Measurements from ENCODE around the gene PTPRG.
A peak's percentile ranks its signal among the peaks of the same experiment; 100 is the strongest.

The PTPRG gene

GRCh38 chr3:61624300-61624699 lies 62.9 kb downstream of the PTPRG start:
- Histone ChIP-seq H3K27me3 (ENCODE audit: insufficient read depth, low read length) (no peaks in the 10 kb centered on the region), H3K23ac (ENCODE audit: low read length) (no peak overlapping the region), H3K18ac (ENCODE audit: low read length) (no peak overlapping the region), H3K79me1 (ENCODE audit: low read length) (no peaks in the 10 kb centered on the region), H3K4me3 (ENCODE audit: low read depth, low read length) (no peak overlapping the region), H4K91ac (ENCODE audit: low read depth, low read length) (no peak overlapping the region), H4K12ac (ENCODE audit: low read depth, low read length) (no peak overlapping the region), H4K8ac (ENCODE audit: low read depth, low read length) (no peak overlapping the region), H3K9ac (ENCODE audit: low read length) (no peak overlapping the region), H3K36me3 (ENCODE audit: control insufficient read depth in 1 of 2, insufficient read depth in 2 of 2, low read length in 2 of 2) (no peaks in the 10 kb centered on the region), H3K79me2 (ENCODE audit: control insufficient read depth, insufficient read depth, low read length, poor library complexity) (no peaks in the 10 kb centered on the region), H3K4me2 (ENCODE audit: low read length) (no peak overlapping the region), H3K4me1 (ENCODE audit: control insufficient read depth in 1 of 2, insufficient read depth in 2 of 2, low read length in 2 of 2) (no peaks in the 10 kb centered on the region), H3K4ac (ENCODE audit: low read depth, low read length) (no peak overlapping the region), H3K14ac (ENCODE audit: low read length) (no peak overlapping the region), H3K27ac (ENCODE audit: low read depth, low read length) (no peak overlapping the region), H2BK120ac (ENCODE audit: insufficient read depth, low read length, poor library complexity) (no peak overlapping the region), H2AK5ac (ENCODE audit: low read length) (no peak overlapping the region), H3K9me3 (ENCODE audit: insufficient read depth, low read depth, low read length) (no peaks in the 10 kb centered on the region), H2AFZ (ENCODE audit: insufficient read depth, low read length, poor library complexity) (no peak overlapping the region), H2BK5ac (ENCODE audit: low read depth, low read length, poor library complexity) (no peak overlapping the region), H2BK12ac (ENCODE audit: low read length) (no peak overlapping the region)
- DNase-seq, result no peak
- WGBS (ENCODE audit: extremely low coverage, insufficient coverage, insufficient read length), result no CpG with 5 or more reads among the region's 2 CpGs

GRCh38 chr3:61625429-61625828 lies 64.1 kb downstream of the PTPRG start:
- Histone ChIP-seq H3K9me3 (ENCODE audit: insufficient read depth, low read depth, low read length) (no peaks in the 10 kb centered on the region), H3K79me1 (ENCODE audit: low read length) (no peaks in the 10 kb centered on the region), H4K12ac (ENCODE audit: low read depth, low read length) (no peak overlapping the region), H3K14ac (ENCODE audit: low read length) (no peak overlapping the region), H3K4me3 (ENCODE audit: low read depth, low read length) (no peak overlapping the region), H3K79me2 (ENCODE audit: control insufficient read depth, insufficient read depth, low read length, poor library complexity) (no peaks in the 10 kb centered on the region), H2BK120ac (ENCODE audit: insufficient read depth, low read length, poor library complexity) (no peak overlapping the region), H3K18ac (ENCODE audit: low read length) (no peak overlapping the region), H3K27ac (ENCODE audit: low read depth, low read length) (no peak overlapping the region), H3K4ac (ENCODE audit: low read depth, low read length) (no peak overlapping the region), H2BK12ac (ENCODE audit: low read length) (no peak overlapping the region), H2AFZ (ENCODE audit: insufficient read depth, low read length, poor library complexity) (no peak overlapping the region), H2AK5ac (ENCODE audit: low read length) (no peak overlapping the region), H3K23ac (ENCODE audit: low read length) (no peak overlapping the region), H3K27me3 (ENCODE audit: insufficient read depth, low read length) (no peaks in the 10 kb centered on the region), H3K4me2 (ENCODE audit: low read length) (no peak overlapping the region), H4K8ac (ENCODE audit: low read depth, low read length) (no peak overlapping the region), H4K91ac (ENCODE audit: low read depth, low read length) (no peak overlapping the region), H3K9ac (ENCODE audit: low read length) (no peak overlapping the region), H3K4me1 (ENCODE audit: control insufficient read depth in 1 of 2, insufficient read depth in 2 of 2, low read length in 2 of 2) (no peaks in the 10 kb centered on the region), H2BK5ac (ENCODE audit: low read depth, low read length, poor library complexity) (no peak overlapping the region), H3K36me3 (ENCODE audit: control insufficient read depth in 1 of 2, insufficient read depth in 2 of 2, low read length in 2 of 2) (no peaks in the 10 kb centered on the region)
- no CpG with 5 or more reads among the region's 7 CpGs for WGBS (ENCODE audit: extremely low coverage, insufficient coverage, insufficient read length)
- no peak for DNase-seq

GRCh38 chr3:61626484-61626883 lies 65.1 kb downstream of the PTPRG start:
- H4K8ac ChIP-seq (ENCODE audit: low read depth, low read length), result no peak overlapping the region
- no peaks in the 10 kb centered on the region for H3K36me3 ChIP-seq (ENCODE audit: control insufficient read depth in 1 of 2, insufficient read depth in 2 of 2, low read length in 2 of 2)
- no peak overlapping the region for H3K23ac ChIP-seq (ENCODE audit: low read length)
- no peaks in the 10 kb centered on the region for H3K27me3 ChIP-seq (ENCODE audit: insufficient read depth, low read length)
- H4K12ac ChIP-seq (ENCODE audit: low read depth, low read length), result no peak overlapping the region
- H3K27ac ChIP-seq (ENCODE audit: low read depth, low read length), result no peak overlapping the region
- H2AFZ ChIP-seq (ENCODE audit: insufficient read depth, low read length, poor library complexity), result no peak overlapping the region
- H2BK5ac ChIP-seq (ENCODE audit: low read depth, low read length, poor library complexity), result no peak overlapping the region
- no peaks in the 10 kb centered on the region for H3K4me1 ChIP-seq (ENCODE audit: control insufficient read depth in 1 of 2, insufficient read depth in 2 of 2, low read length in 2 of 2)
- H3K79me2 ChIP-seq (ENCODE audit: control insufficient read depth, insufficient read depth, low read length, poor library complexity), result no peaks in the 10 kb centered on the region
- H3K4me3 ChIP-seq (ENCODE audit: low read depth, low read length), result no peak overlapping the region
- no peak overlapping the region for H3K4ac ChIP-seq (ENCODE audit: low read depth, low read length)
- no peak overlapping the region for H4K91ac ChIP-seq (ENCODE audit: low read depth, low read length)
- H3K9me3 ChIP-seq (ENCODE audit: insufficient read depth, low read depth, low read length), result no peaks in the 10 kb centered on the region
- no peak for DNase-seq
- no peaks in the 10 kb centered on the region for H3K79me1 ChIP-seq (ENCODE audit: low read length)
- WGBS (ENCODE audit: extremely low coverage, insufficient coverage, insufficient read length), result no CpG with 5 or more reads among the region's 6 CpGs
- H2BK12ac ChIP-seq (ENCODE audit: low read length), result no peak overlapping the region
- no peak overlapping the region for H2AK5ac ChIP-seq (ENCODE audit: low read length)
- H3K14ac ChIP-seq (ENCODE audit: low read length), result no peak overlapping the region
- no peak overlapping the region for H2BK120ac ChIP-seq (ENCODE audit: insufficient read depth, low read length, poor library complexity)
- no peak overlapping the region for H3K18ac ChIP-seq (ENCODE audit: low read length)
- no peak overlapping the region for H3K4me2 ChIP-seq (ENCODE audit: low read length)
- H3K9ac ChIP-seq (ENCODE audit: low read length), result no peak overlapping the region

- H4K91ac ChIP-seq (ENCODE audit: low read depth, low read length), result no peak overlapping the region
- no peaks in the 10 kb centered on the region for H3K36me3 ChIP-seq (ENCODE audit: control insufficient read depth in 1 of 2, insufficient read depth in 2 of 2, low read length in 2 of 2)
- no peaks in the 10 kb centered on the region for H3K27me3 ChIP-seq (ENCODE audit: insufficient read depth, low read length)
- no peak overlapping the region for H2BK12ac ChIP-seq (ENCODE audit: low read length)
- no peak overlapping the region for H3K23ac ChIP-seq (ENCODE audit: low read length)
- H3K27ac ChIP-seq (ENCODE audit: low read depth, low read length), result no peak overlapping the region
- no peak overlapping the region for H2AFZ ChIP-seq (ENCODE audit: insufficient read depth, low read length, poor library complexity)
- H2BK5ac ChIP-seq (ENCODE audit: low read depth, low read length, poor library complexity), result no peak overlapping the region
- no peak overlapping the region for H3K18ac ChIP-seq (ENCODE audit: low read length)
- H2BK120ac ChIP-seq (ENCODE audit: insufficient read depth, low read length, poor library complexity), result no peak overlapping the region
- no peaks in the 10 kb centered on the region for H3K79me1 ChIP-seq (ENCODE audit: low read length)
- H3K4me3 ChIP-seq (ENCODE audit: low read depth, low read length), result no peak overlapping the region
- no peak overlapping the region for H2AK5ac ChIP-seq (ENCODE audit: low read length)
- DNase-seq, result peak in 1 of 2 donors; percentile 16
- no peak overlapping the region for H3K4me2 ChIP-seq (ENCODE audit: low read length)
- no peaks in the 10 kb centered on the region for H3K79me2 ChIP-seq (ENCODE audit: control insufficient read depth, insufficient read depth, low read length, poor library complexity)
- no peak overlapping the region for H3K9ac ChIP-seq (ENCODE audit: low read length)
- no peak overlapping the region for H4K8ac ChIP-seq (ENCODE audit: low read depth, low read length)
- WGBS (ENCODE audit: extremely low coverage, insufficient coverage, insufficient read length), result no CpG with 5 or more reads among the region's 2 CpGs
- H3K4ac ChIP-seq (ENCODE audit: low read depth, low read length), result no peak overlapping the region
- no peak overlapping the region for H4K12ac ChIP-seq (ENCODE audit: low read depth, low read length)
- no peak overlapping the region for H3K14ac ChIP-seq (ENCODE audit: low read length)
- no peaks in the 10 kb centered on the region for H3K4me1 ChIP-seq (ENCODE audit: control insufficient read depth in 1 of 2, insufficient read depth in 2 of 2, low read length in 2 of 2)
- no peaks in the 10 kb centered on the region for H3K9me3 ChIP-seq (ENCODE audit: insufficient read depth, low read depth, low read length)
These were observed 66.4 kb downstream of the PTPRG start for GRCh38 chr3:61627768-61628185.
